GM21825 (cell line): ENCODE results near the gene OR6C2.
"Not testable (repeated sequence)": the region's sequence is repeated elsewhere in the genome, so short reads cannot be mapped to it uniquely, and the experiment has no call there.

Experiments used
- ATAC-seq: cut with Tn5 transposase; IDR thresholded peaks from one replicate; pipeline ENCODE4 v1.9.1; 2021; ENCODE audit warnings: mild to moderate bottlenecking, moderate library complexity; ENCODE audit not compliant: unreplicated experiment

The OR6C2 gene

DNA sequence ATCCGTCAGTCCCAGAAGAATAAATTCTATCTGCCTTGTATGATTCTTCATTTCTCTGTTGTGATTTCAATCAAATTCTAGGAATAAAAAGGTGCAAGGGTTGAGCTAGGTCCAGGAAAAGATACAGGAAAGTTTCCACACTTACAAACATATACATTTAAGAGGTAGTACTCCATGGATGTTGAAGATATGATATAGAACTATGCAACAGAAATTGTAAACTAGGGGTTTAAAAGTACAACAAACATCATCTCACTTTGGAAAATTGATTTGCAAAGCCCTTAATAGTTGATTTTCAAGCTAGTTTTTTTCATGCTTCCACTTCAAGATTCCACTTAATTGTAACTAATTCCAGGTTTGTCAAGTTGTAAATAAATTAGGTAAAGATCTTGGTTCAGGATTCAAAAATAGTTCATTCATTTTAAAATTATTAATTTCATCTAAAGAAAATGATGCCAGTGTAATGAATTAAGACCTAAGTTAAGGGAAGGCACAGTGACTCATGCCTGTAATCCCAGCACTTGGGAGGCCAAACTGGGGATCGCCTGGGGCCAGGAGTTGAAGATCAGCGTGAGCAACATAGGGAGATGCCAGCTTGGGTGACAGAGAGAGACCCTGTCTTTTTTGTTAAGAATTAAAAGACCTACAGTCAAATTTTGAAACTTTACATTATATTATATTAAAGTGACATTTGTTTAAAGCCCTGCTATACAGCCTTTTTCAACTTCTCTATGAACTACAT is 26.4 kb downstream of the OR6C2 start, which contains the start of gene OR6C70:
Gene OR6C70, minus strand, starts transcription at position 51 of the 742 bp plus-strand sequence. Its CDS starts 0 bp downstream, at position 51.
- no peak for ATAC-seq

DNA sequence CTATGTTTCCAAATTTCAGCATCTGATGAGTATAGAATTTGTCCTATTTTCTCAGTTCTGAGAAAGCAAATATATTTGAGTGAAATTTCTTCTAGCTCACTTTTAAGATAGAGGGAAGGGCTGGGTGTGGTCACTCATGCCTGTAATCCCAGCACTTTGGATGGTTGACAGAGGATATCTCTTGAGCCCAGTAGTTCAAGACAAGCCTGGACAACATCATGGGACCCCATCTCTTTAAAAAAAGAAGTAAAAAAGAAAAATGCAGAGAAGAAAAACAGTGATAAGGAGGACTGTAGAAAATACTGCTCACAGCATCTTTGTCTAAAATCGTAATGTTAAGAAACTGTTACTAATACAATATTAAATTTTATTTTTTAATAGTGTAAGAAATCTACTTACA is 28.4 kb downstream of the OR6C2 start:
- ATAC-seq: no peak

DNA sequence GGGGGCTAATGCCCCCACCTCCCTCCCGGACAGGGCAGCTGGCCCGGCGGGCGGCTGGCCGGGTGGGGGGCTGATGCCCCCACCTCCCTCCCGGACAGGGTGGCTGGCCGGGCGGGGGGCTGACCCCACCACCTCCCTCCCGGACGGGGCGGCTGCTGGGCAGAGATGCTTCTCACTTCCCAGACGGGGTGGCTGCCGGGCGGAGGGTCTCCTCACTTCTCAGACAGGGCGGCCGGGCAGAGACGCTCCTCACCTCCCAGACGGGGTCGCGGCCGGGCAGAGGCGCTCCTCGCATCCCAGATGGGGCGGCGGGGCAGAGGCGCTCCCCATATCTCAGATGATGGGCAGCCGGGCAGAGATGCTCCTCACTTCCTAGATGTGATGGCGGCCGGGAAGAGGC is 35.3 kb downstream of the OR6C2 start:
- not testable (repeated sequence) for ATAC-seq

DNA sequence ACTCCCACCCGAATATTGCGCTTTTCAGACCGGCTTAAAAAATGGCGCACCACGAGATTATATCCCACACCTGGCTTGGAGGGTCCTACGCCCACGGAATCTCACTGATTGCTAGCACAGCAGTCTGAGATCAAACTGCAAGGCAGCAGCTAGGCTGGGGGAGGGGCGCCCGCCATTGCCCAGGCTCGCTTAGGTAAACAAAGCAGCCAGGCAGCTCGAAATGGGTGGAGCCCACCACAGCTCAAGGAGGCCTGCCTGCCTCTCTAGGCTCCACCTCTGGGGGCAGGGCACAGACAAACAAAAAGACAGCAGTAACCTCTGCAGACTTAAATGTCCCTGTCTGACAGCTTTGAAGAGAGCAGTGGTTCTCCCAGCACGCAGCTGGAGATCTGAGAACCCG is 40.4 kb downstream of the OR6C2 start:
- not testable (repeated sequence) for ATAC-seq

DNA sequence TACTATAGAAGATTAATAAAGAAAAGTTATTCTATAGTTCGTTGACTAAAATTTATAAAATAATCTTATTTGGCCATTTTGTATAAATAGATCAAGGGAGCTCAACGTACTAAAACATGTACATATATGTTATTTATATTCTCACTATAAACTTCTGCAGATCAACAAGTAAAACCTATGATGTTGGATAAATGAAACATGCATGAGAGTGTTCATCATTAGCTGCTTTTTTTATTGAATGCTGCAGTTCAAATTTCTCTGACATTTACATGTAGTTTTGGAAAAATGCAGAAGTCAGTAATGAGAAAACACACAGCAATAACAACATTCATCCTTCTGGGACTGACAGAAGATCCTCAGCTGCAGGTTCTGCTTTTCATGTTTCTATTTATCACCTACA is 48.2 kb downstream of the OR6C2 start, which contains the start of gene OR6C68:
Gene OR6C68, plus strand, starts transcription at position 301 of the 400 bp plus-strand sequence. Its CDS starts 0 bp downstream, at position 301.
- no peak for ATAC-seq

DNA sequence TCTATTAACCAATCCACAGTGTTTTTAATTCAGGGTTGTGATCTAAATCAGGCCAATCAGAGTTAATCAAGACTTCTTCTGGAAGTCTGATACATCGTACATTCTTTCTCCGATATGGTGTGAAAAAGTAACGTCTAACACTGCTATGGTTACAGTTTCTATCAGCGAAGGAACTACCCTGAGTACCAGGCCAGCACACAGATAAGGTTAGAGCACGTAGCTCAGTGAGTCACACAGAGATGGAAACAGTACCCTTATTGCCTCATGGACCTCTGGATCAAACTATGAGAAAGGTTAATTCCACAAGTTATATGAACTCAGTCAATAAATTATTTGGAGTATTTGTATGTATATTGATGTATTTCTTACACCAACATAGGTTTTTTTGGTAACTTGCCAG is 51.6 kb downstream of the OR6C2 start:
- ATAC-seq: no peak

DNA sequence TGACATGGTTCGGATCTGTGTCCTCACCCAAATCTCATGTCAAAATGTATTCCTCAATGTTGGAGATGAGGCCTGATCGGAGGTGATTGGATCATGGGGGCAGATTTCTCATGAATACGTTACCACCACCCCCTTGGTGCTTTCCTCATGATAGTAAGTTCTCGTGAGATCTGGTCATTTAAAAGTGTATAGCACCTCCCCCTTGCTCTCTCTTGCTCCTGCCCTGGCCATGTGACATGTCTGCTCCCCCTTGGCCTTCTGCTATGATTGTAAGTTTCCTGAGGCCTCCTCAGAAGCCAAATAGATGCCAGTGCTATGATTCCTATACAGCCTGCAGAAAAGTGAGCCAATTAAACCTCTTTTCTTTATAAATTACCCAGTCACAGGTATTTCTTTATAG is 55.4 kb downstream of the OR6C2 start:
- ATAC-seq: no peak

DNA sequence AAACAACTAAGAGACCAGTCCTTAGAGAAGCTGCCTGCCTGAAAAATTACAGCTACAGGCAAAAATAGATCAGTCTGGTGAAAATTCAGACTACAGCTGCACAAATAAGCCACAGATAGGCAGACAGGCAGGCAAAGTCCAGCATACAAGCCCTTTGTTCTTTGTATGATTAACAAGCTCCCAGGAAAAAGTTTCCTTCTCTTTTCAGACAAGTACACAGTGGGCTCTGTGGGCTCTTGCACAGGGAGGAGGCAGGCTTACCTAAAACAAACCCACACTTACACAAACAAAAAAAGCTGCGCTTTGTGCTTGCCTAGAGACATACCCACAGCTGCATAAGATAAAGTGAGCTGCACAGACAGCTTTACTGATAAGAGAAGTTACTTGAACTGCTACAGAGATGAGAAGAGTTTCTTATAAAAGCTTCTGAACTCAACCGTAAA is 56.0 kb downstream of the OR6C2 start:
- ATAC-seq: no peak

DNA sequence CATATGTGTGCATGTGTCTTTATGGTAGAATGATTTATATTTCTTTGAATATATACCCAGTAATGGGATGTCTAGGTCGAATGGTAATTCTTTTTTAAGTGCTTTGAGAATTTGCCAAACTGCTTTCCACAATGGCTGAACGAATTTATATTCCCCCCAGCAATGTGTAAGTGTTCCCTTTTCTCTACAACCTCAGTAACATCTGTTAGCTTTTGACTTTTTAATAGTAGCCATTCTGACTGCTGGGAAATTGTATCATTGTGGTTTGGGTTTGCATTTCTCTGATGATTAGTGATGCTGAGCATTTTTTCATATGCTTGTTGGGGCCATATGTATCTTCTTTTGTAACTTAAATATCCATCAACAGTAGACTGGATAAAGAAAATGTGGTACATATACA is 57.7 kb downstream of the OR6C2 start:
- no peak for ATAC-seq
